Measurements from ENCODE around the gene ELK1.

The ELK1 gene

GRCh38 chrX:47644557-47645091, 5.7 kb downstream of the ELK1 start:
- no peak for DNase-seq

- DNase-seq, result no peak
Observed at GRCh38 chrX:47643926-47644325, 6.4 kb downstream of the ELK1 start.

GRCh38 chrX:47638816-47639215, 11.5 kb downstream of the ELK1 start:
- DNase-seq, result no peak

- no peak for DNase-seq
Observed at GRCh38 chrX:47637546-47638195, 12.7 kb downstream of the ELK1 start.

GRCh38 chrX:47634871-47635575, 15.3 kb downstream of the ELK1 start:
- no peak for DNase-seq

GRCh38 chrX:47633689-47634590, 16.4 kb downstream of the ELK1 start:
- no peak for DNase-seq

GRCh38 chrX:47632666-47633065, 17.7 kb downstream of the ELK1 start:
- DNase-seq, result no peak

GRCh38 chrX:47631676-47632075, 18.7 kb downstream of the ELK1 start:
- no peak for DNase-seq

- DNase-seq, result no peak
Observed at GRCh38 chrX:47629419-47630200, 20.8 kb downstream of the ELK1 start, which contains the start of gene CFP. TSS of gene CFP (minus strand) at chrX:47629930. CDS start at chrX:47629844, 86 bp downstream.

- no peak for DNase-seq
Observed at GRCh38 chrX:47628982-47629381, 21.4 kb downstream of the ELK1 start.

- no peak for DNase-seq
Observed at GRCh38 chrX:47625365-47625764, 25.0 kb downstream of the ELK1 start.

GRCh38 chrX:47623540-47624027, 26.8 kb downstream of the ELK1 start:
- peak; percentile 38 for DNase-seq

- no peak for DNase-seq
Observed at GRCh38 chrX:47621851-47622250, 28.5 kb downstream of the ELK1 start.

GRCh38 chrX:47620303-47620685, 30.1 kb downstream of the ELK1 start:
- DNase-seq, result no peak

- DNase-seq, result peak; percentile 4
Observed at GRCh38 chrX:47619486-47620302, 30.7 kb downstream of the ELK1 start, which contains the start of gene SYN1. TSS of gene SYN1 (minus strand) at chrX:47619857. CDS start at chrX:47619728, 129 bp downstream.

GRCh38 chrX:47618923-47619485, 31.4 kb downstream of the ELK1 start:
- no peak for DNase-seq

- DNase-seq, result no peak
Observed at GRCh38 chrX:47614618-47615017, 35.7 kb downstream of the ELK1 start.

GRCh38 chrX:47613082-47613481, 37.3 kb downstream of the ELK1 start:
- DNase-seq, result no peak

GRCh38 chrX:47612418-47612817, 37.9 kb downstream of the ELK1 start:
- DNase-seq, result no peak

GRCh38 chrX:47611926-47612325, 38.4 kb downstream of the ELK1 start:
- no peak for DNase-seq

- no peak for DNase-seq
Observed at GRCh38 chrX:47611489-47611888, 38.9 kb downstream of the ELK1 start.

Measured in amniotic stem cell (primary cell).